Measurements from ENCODE around the gene GTF3C1. TPM values are rescaled to one million over a fixed set of nuclear protein-coding genes. Genes with fewer than 3 reads are reported as not detected.

The GTF3C1 gene
- total RNA-seq, 1 donor from 2014 or later = 57.1 TPM

DNA sequence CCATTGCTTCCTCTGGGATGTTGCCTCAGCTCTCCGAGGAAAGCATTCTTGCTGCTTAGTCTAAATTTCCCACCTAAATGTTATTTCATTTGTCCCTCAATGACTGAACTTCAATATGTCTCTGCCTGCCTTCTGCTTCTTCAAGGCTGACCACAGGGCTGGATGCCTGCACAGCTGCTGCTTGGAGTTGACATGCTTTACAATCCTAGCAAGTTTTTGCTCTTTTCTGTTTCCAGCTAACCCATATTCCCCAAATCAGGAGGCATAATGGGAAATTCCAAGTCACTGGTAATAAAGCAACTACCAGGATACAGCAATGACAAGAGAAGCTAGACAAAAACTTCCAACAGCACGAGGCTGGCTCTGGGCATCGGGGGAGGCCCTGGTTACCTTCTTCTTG lies 48.9 kb downstream of the GTF3C1 start:
- H3K27ac ChIP-seq = no peak overlapping the region

DNA sequence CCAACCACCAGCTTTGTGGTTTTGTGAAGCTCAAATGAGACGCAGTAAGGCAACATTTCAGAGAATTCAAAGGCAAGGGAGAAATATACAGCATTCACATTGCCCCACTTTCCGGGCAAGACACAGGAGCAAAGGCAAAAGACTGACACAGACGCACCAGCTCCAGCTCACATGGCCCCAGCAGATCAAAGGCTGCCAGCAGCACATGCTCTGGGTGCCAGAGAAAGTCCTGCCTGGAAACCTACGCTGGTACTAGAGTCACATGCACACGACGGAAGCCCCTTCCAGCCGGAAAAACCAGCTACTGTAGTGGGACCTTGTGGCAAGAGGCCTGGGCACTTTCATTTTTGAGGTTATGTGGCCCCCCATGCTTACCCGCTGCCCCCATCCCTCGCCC lies 50.1 kb downstream of the GTF3C1 start:
- ATAC-seq = no peak
- H3K27ac ChIP-seq = no peak overlapping the region
- no peaks in the 10 kb centered on the region for H3K9me3 ChIP-seq
- TF ChIP-seq, protein P1, sequence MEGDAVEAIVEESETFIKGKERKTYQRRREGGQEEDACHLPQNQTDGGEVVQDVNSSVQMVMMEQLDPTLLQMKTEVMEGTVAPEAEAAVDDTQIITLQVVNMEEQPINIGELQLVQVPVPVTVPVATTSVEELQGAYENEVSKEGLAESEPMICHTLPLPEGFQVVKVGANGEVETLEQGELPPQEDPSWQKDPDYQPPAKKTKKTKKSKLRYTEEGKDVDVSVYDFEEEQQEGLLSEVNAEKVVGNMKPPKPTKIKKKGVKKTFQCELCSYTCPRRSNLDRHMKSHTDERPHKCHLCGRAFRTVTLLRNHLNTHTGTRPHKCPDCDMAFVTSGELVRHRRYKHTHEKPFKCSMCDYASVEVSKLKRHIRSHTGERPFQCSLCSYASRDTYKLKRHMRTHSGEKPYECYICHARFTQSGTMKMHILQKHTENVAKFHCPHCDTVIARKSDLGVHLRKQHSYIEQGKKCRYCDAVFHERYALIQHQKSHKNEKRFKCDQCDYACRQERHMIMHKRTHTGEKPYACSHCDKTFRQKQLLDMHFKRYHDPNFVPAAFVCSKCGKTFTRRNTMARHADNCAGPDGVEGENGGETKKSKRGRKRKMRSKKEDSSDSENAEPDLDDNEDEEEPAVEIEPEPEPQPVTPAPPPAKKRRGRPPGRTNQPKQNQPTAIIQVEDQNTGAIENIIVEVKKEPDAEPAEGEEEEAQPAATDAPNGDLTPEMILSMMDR (IDR thresholded peaks at IDR 0.05) = no peak
- peaks cover 100% of the 10 kb centered on the region for H3K36me3 ChIP-seq
- DNase-seq = no peak
- no peak overlapping the region for H3K4me3 ChIP-seq
- intact Hi-C loops (cut with DNase I) = no loop called here
- H3K4me1 ChIP-seq = no peaks in the 10 kb centered on the region
- H3K27me3 ChIP-seq (ENCODE audit: low read depth) = no peaks in the 10 kb centered on the region

More for the DNA sequence above, 48.9 kb downstream of the GTF3C1 start:
- H3K9me3 ChIP-seq = no peaks in the 10 kb centered on the region
- intact Hi-C loops (cut with DNase I) = no loop called here
- H3K27me3 ChIP-seq (ENCODE audit: low read depth) = no peaks in the 10 kb centered on the region
- DNase-seq (no peak), ATAC-seq (no peak)
- peaks cover 100% of the 10 kb centered on the region for H3K36me3 ChIP-seq
- H3K4me1 ChIP-seq = no peaks in the 10 kb centered on the region
- no peak overlapping the region for H3K4me3 ChIP-seq
- TF ChIP-seq, protein P1 (IDR thresholded peaks at IDR 0.05) = no peak

DNA sequence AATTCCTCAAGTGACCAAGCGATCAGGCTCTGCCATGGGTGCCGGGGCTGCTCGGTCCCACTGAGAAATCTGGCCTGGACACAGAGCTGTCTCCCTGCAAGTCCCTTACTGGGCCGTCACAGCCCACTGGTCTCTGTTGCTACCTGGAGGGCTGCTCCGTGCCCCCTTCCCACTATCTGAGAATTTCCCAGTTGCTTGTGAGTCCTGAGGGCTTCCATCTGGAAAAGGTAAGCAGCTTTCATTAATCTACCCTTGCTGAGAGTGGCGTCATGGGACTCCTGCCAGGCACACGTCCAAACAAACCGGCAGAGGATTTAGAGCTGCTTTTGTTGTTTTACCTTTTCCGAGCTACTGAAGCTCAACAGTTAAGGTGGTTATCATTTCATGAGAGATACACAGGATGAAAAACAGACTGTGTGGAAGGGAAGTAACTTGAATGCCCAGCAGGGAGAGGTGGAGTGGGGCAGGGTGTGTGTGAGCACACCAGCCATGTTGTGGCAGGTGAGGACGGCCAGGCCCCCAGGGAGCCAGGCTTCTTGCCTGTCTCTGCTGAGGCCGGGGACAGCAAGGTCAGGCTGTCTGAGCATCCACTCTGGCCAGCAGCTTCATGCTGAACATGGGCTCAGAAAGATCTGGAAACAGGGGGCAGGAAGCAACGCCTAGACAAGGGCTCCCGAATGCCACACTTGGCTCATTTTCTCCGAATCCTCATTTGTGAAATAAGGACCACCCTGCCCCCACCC lies 50.6 kb downstream of the GTF3C1 start:
- TF ChIP-seq, protein P1 (IDR thresholded peaks at IDR 0.05) = no peak
- DNase-seq (no peak), ATAC-seq (no peak)
- Histone ChIP-seq H3K27ac (no peak overlapping the region), H3K4me1 (no peaks in the 10 kb centered on the region), H3K4me3 (no peak overlapping the region), H3K36me3 (peaks cover 100% of the 10 kb centered on the region), H3K9me3 (no peaks in the 10 kb centered on the region), H3K27me3 (ENCODE audit: low read depth) (no peaks in the 10 kb centered on the region)
- intact Hi-C loops (cut with DNase I) = no loop called here

DNA sequence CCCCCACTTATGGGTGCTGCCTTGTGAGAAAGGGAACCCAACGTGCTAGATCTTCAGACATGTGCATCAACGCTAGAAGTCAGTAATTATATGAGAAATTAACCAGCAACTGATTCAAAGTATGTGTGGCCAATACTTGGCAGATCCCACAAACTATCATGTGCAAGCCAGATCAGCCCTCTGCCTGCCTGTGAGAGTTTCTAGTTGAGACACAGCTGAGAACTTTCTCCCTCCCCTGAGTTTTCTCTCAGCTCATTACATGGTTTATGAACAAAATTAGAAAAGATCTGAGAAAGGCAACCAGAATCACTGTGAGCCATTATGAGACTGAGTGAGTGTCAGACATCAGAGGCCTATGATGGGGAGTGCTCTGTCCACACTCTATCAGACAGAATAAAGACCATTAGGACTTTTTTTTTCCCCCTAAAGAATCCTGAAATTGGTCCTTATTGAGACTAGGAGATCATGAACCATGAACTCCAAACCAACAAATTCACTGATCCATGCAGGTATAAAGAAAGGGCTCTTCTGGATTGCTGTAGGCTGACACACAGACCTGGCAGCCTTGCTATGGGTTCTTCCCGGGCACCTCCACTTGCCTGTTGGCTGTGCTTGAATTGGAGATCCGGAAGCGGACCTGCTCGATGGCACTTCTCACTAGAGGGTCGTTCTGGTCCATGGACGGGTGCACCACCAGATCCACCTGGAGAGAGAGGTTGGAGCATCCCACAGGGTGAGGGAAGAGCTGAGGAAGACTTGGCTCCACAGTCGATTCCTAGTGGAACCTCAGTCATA lies 51.5 kb downstream of the GTF3C1 start:
- no peak for DNase-seq
- H3K36me3 ChIP-seq = peaks cover 100% of the 10 kb centered on the region
- no peak for ATAC-seq
- H3K27me3 ChIP-seq (ENCODE audit: low read depth) = no peaks in the 10 kb centered on the region
- intact Hi-C loops (cut with DNase I) = no loop called here
- TF ChIP-seq, protein P1 (IDR thresholded peaks at IDR 0.05) = no peak
- H3K9me3 ChIP-seq = no peaks in the 10 kb centered on the region
- H3K27ac ChIP-seq = no peak overlapping the region
- H3K4me1 ChIP-seq = no peaks in the 10 kb centered on the region
- no peak overlapping the region for H3K4me3 ChIP-seq

DNA sequence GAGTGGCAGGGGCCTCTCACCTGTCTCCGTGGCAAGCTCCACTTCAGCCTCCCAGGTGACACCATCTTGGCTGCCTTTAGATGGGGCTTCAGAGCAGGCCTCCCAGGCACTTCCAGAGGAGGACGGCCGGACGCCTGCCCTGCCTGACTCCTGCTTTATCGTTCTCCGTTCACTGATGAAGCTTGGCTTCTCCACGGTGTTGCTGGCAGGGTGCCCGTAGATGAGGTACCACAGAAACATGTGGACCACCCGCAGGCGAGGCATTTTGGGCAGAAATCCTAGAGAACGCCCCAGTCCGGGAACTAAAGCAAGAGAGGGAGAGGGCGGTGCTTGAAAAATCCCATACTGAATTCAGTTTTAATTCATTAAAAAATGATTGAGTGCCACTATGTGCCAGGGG lies 54.5 kb downstream of the GTF3C1 start:
- no peaks in the 10 kb centered on the region for H3K9me3 ChIP-seq
- no peak overlapping the region for H3K27ac ChIP-seq
- no peak overlapping the region for H3K4me3 ChIP-seq
- TF ChIP-seq, protein P1 (IDR thresholded peaks at IDR 0.05) = no peak
- intact Hi-C loops (cut with DNase I) = no loop called here
- ATAC-seq (no peak), DNase-seq (no peak)
- peaks cover 100% of the 10 kb centered on the region for H3K36me3 ChIP-seq
- no peaks in the 10 kb centered on the region for H3K27me3 ChIP-seq (ENCODE audit: low read depth)
- no peaks in the 10 kb centered on the region for H3K4me1 ChIP-seq
